Breast epithelium (tissue), 3 donors: ENCODE data around the gene POLQ.
"Not testable (repeated sequence)": the region's sequence is repeated elsewhere in the genome, so short reads cannot be mapped to it uniquely, and the experiment has no call there.

Experiments used
- CTCF ChIP-seq, 3 donors: fragments of 450-650 bp; IDR thresholded peaks; one replicate each; pipeline ENCODE4 v1.5.1; 2016 to 2017; ENCODE audit warnings: antibody characterized with exemption in 3 of 3, mild to moderate bottlenecking in 3 of 3, moderate library complexity in 3 of 3
- POLR2A ChIP-seq: fragments of 450-650 bp; IDR thresholded peaks from one replicate; pipeline ENCODE4 v1.6.1; 2016; ENCODE audit warnings: antibody characterized with exemption, mild to moderate bottlenecking, moderate library complexity

DNA sequence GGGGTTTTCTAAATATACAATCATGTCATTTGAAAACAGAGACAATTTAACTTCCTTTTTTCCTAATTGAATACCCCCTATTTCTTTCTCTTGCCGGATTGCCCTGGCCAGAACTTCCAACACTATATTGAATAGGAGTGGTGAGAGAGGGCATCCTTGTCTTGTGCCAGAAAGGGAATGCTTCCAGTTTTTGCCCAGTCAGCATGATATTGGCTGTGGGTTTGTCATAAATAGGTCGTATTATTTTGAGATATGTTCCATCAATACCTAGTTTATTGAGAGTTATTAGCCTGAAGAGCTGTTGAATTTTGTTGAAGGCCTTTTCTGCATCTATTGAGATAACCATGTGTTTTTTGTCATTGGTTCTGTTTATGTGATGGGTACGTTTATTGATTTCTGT is 157.5 kb downstream of the POLQ start:
- TF ChIP-seq CTCF (IDR thresholded peaks at IDR 0.05); POLR2A: not testable (repeated sequence)
